Measurements from ENCODE around the gene CCDC88C. TPM values are rescaled to one million over a fixed set of nuclear protein-coding genes. Genes with fewer than 3 reads are reported as not detected.

CCDC88C gene
- total RNA-seq, 1 experiment from 2014 or later: 29.8 TPM

DNA sequence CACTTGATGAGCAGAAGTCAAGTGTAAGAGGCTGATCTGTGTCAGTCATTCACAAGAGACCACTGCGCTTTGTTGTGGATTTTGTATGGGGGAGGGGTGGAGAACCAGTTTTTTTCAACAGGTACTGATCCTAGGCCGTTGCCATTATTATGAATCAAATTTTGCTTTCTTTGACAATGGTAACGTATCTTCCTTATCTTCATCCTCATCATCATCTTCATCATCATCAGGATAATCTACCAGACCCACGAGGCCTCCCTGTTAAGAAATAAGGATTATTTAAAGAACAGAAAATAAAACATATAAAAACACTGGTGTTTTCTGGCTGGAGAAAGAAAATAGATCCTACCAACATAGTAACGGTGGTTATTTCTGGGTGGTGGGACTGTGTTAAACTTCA lies 41.0 kb upstream of the CCDC88C start:
- no peaks in the 10 kb centered on the region for H3K4me1 ChIP-seq
- H3K36me3 ChIP-seq (ENCODE audit: control insufficient read depth, insufficient read depth, low read length): peaks cover 2% of the 10 kb centered on the region
- peaks cover 92% of the 10 kb centered on the region for H3K36me3 Mint-ChIP-seq (ENCODE audit: insufficient read depth, unreplicated experiment)
- no peaks in the 10 kb centered on the region for H3K27me3 Mint-ChIP-seq (ENCODE audit: insufficient read depth, unreplicated experiment)
- H3K4me3 Mint-ChIP-seq (ENCODE audit: unreplicated experiment): no peak overlapping the region
- ChIA-PET POLR2A (no interaction called here), CTCF (no interaction called here)
- TF ChIP-seq, protein P1, sequence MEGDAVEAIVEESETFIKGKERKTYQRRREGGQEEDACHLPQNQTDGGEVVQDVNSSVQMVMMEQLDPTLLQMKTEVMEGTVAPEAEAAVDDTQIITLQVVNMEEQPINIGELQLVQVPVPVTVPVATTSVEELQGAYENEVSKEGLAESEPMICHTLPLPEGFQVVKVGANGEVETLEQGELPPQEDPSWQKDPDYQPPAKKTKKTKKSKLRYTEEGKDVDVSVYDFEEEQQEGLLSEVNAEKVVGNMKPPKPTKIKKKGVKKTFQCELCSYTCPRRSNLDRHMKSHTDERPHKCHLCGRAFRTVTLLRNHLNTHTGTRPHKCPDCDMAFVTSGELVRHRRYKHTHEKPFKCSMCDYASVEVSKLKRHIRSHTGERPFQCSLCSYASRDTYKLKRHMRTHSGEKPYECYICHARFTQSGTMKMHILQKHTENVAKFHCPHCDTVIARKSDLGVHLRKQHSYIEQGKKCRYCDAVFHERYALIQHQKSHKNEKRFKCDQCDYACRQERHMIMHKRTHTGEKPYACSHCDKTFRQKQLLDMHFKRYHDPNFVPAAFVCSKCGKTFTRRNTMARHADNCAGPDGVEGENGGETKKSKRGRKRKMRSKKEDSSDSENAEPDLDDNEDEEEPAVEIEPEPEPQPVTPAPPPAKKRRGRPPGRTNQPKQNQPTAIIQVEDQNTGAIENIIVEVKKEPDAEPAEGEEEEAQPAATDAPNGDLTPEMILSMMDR (IDR thresholded peaks at IDR 0.05; ENCODE audit: insufficient read depth in 1 of 2, low read depth in 1 of 2, low read length in 1 of 2, severe bottlenecking in 1 of 2, unreplicated experiment in 1 of 2): no peak
- H3K9me3 Mint-ChIP-seq (ENCODE audit: unreplicated experiment): no peaks in the 10 kb centered on the region
- intact Hi-C loops (cut with micrococcal nuclease; ENCODE audit: unreplicated experiment): no loop called here
- DNase-seq: no peak
- no TSS peak for BruUV-seq (replicated peaks)
- no peak overlapping the region for H3K27ac Mint-ChIP-seq (ENCODE audit: unreplicated experiment)
- H3K9me3 ChIP-seq: no peaks in the 10 kb centered on the region
- H3K4me1 Mint-ChIP-seq (ENCODE audit: low read depth, unreplicated experiment): no peaks in the 10 kb centered on the region
- H3K27me3 ChIP-seq (replicated peaks; ENCODE audit: control insufficient read depth, insufficient read depth, low read length): no peaks in the 10 kb centered on the region
- H3K4me3 ChIP-seq (ENCODE audit: low read depth, low read length): no peak overlapping the region

DNA sequence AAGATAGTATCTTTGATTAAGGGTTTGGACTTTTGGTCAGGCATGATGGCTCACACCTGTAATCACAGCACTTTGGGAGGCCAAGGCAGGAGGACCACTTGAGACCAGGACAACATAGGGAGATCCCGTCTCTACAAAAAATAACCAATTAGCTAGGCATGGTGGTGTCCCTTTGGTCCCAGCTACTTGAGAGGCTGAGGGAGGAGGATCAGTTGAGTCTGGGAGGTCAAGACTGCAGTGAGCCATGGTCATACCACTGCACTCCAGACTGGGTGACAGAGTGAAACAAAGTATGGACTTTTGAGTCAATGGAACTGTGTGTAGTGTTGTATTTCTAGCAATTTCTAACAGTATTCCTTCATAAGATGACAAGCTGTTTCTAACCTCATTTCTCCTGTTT lies 38.7 kb upstream of the CCDC88C start:
- no peak overlapping the region for H3K27ac Mint-ChIP-seq (ENCODE audit: unreplicated experiment)
- BruUV-seq (replicated peaks): no TSS peak
- H3K4me3 Mint-ChIP-seq (ENCODE audit: unreplicated experiment): no peak overlapping the region
- ChIA-PET CTCF (no interaction called here), POLR2A (no interaction called here)
- no peak for DNase-seq
- no peaks in the 10 kb centered on the region for H3K9me3 ChIP-seq
- H3K36me3 Mint-ChIP-seq (ENCODE audit: insufficient read depth, unreplicated experiment): peaks cover 85% of the 10 kb centered on the region
- intact Hi-C loops (cut with micrococcal nuclease; ENCODE audit: unreplicated experiment): no loop called here
- peaks cover 2% of the 10 kb centered on the region for H3K36me3 ChIP-seq (ENCODE audit: control insufficient read depth, insufficient read depth, low read length)
- no peaks in the 10 kb centered on the region for H3K27me3 Mint-ChIP-seq (ENCODE audit: insufficient read depth, unreplicated experiment)
- no peaks in the 10 kb centered on the region for H3K27me3 ChIP-seq (replicated peaks; ENCODE audit: control insufficient read depth, insufficient read depth, low read length)
- H3K9me3 Mint-ChIP-seq (ENCODE audit: unreplicated experiment): no peaks in the 10 kb centered on the region
- H3K4me1 ChIP-seq: no peaks in the 10 kb centered on the region
- TF ChIP-seq, protein P1 (IDR thresholded peaks at IDR 0.05; ENCODE audit: insufficient read depth in 1 of 2, low read depth in 1 of 2, low read length in 1 of 2, severe bottlenecking in 1 of 2, unreplicated experiment in 1 of 2): no peak
- H3K4me1 Mint-ChIP-seq (ENCODE audit: low read depth, unreplicated experiment): no peaks in the 10 kb centered on the region
- H3K4me3 ChIP-seq (ENCODE audit: low read depth, low read length): no peak overlapping the region

DNA sequence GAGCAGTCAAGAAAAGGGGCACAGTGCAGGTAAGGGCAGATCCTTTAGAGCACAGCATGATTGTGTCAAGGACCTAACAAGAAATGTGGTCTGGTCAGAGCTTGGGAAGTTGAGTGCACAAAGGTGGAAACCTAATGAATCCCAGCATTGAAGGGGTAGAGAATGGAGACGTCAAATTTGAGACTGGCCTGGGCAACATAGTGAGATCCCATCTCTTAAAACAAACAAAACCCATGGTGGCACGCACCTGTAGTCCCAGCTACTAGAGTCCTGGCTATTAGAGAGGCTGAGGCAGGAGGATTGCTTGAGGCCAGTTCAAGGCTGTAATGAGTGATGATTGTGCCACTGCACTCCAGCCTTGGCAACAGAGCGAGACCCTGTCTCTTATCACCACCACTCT lies 37.0 kb upstream of the CCDC88C start:
- intact Hi-C loops (cut with micrococcal nuclease; ENCODE audit: unreplicated experiment): no loop called here
- Histone ChIP-seq H3K27me3 (replicated peaks; ENCODE audit: control insufficient read depth, insufficient read depth, low read length) (no peaks in the 10 kb centered on the region), H3K4me1 (no peaks in the 10 kb centered on the region), H3K36me3 (ENCODE audit: control insufficient read depth, insufficient read depth, low read length) (no peaks in the 10 kb centered on the region; the same call in 1 of the 2 replicates), H3K9me3 (no peaks in the 10 kb centered on the region), H3K4me3 (ENCODE audit: low read depth, low read length) (no peak overlapping the region)
- H3K36me3 Mint-ChIP-seq (ENCODE audit: insufficient read depth, unreplicated experiment): peaks cover 68% of the 10 kb centered on the region
- no peak for DNase-seq
- BruUV-seq (replicated peaks): no TSS peak
- no peak overlapping the region for H3K4me3 Mint-ChIP-seq (ENCODE audit: unreplicated experiment)
- POLR2A ChIA-PET: no interaction called here
- CTCF ChIA-PET: no interaction called here
- H3K27me3 Mint-ChIP-seq (ENCODE audit: insufficient read depth, unreplicated experiment): no peaks in the 10 kb centered on the region
- H3K4me1 Mint-ChIP-seq (ENCODE audit: low read depth, unreplicated experiment): no peaks in the 10 kb centered on the region
- no peak overlapping the region for H3K27ac Mint-ChIP-seq (ENCODE audit: unreplicated experiment)
- no peaks in the 10 kb centered on the region for H3K9me3 Mint-ChIP-seq (ENCODE audit: unreplicated experiment)
- TF ChIP-seq, protein P1 (IDR thresholded peaks at IDR 0.05; ENCODE audit: insufficient read depth in 1 of 2, low read depth in 1 of 2, low read length in 1 of 2, severe bottlenecking in 1 of 2, unreplicated experiment in 1 of 2): no peak
